ENCODE results near the gene SRSF3.
A peak's percentile ranks its signal among the peaks of the same experiment; 100 is the strongest.

SRSF3 gene

GRCh38 chr6:36623547-36624459 lies 29.6 kb downstream of the SRSF3 start:
- DNase-seq (ENCODE audit: low read depth) = peak; percentile 60

GRCh38 chr6:36624461-36625157 lies 30.4 kb downstream of the SRSF3 start:
- DNase-seq (ENCODE audit: low read depth) = no peak

GRCh38 chr6:36625158-36625919 lies 31.2 kb downstream of the SRSF3 start:
- no peak for DNase-seq (ENCODE audit: low read depth)

GRCh38 chr6:36626636-36627035 lies 32.5 kb downstream of the SRSF3 start:
- no peak for DNase-seq (ENCODE audit: low read depth)

GRCh38 chr6:36627141-36627540 lies 33.0 kb downstream of the SRSF3 start:
- DNase-seq (ENCODE audit: low read depth) = no peak

GRCh38 chr6:36627801-36628246 lies 33.7 kb downstream of the SRSF3 start:
- DNase-seq (ENCODE audit: low read depth) = no peak

GRCh38 chr6:36629784-36630183 lies 35.6 kb downstream of the SRSF3 start:
- no peak for DNase-seq (ENCODE audit: low read depth)

GRCh38 chr6:36631326-36632011 lies 37.3 kb downstream of the SRSF3 start:
- DNase-seq (ENCODE audit: low read depth) = no peak

GRCh38 chr6:36633370-36633769 lies 39.2 kb downstream of the SRSF3 start:
- DNase-seq (ENCODE audit: low read depth) = no peak

- no peak for DNase-seq (ENCODE audit: low read depth)
Observed at GRCh38 chr6:36633915-36634314, 39.8 kb downstream of the SRSF3 start.

- DNase-seq (ENCODE audit: low read depth) = no peak
Observed at GRCh38 chr6:36634317-36635108, 40.4 kb downstream of the SRSF3 start.

GRCh38 chr6:36636283-36636682 lies 42.1 kb downstream of the SRSF3 start:
- DNase-seq (ENCODE audit: low read depth) = no peak

- no peak for DNase-seq (ENCODE audit: low read depth)
Observed at GRCh38 chr6:36636687-36637418, 42.7 kb downstream of the SRSF3 start.

- no peak for DNase-seq (ENCODE audit: low read depth)
Observed at GRCh38 chr6:36638579-36638978, 44.4 kb downstream of the SRSF3 start.

GRCh38 chr6:36639171-36639808 lies 45.1 kb downstream of the SRSF3 start:
- DNase-seq (ENCODE audit: low read depth) = no peak

GRCh38 chr6:36641543-36641942 lies 47.4 kb downstream of the SRSF3 start:
- DNase-seq (ENCODE audit: low read depth) = no peak

- DNase-seq (ENCODE audit: low read depth) = no peak
Observed at GRCh38 chr6:36642913-36643817, 49.0 kb downstream of the SRSF3 start.

- no peak for DNase-seq (ENCODE audit: low read depth)
Observed at GRCh38 chr6:36643977-36644376, 49.8 kb downstream of the SRSF3 start.

- no peak for DNase-seq (ENCODE audit: low read depth)
Observed at GRCh38 chr6:36649086-36649485, 54.9 kb downstream of the SRSF3 start.
